Occipital lobe (tissue), 2 donors: ENCODE results near the gene MAD1L1. TPM values are rescaled to one million over a fixed set of nuclear protein-coding genes. Genes with fewer than 3 reads are reported as not detected.

Source experiments
- DNase-seq: peaks from one replicate; lab custom pipeline; 2025; lab: John Stamatoyannopoulos, UW
- total RNA-seq: library from RNA; depleted of rRNA; stranded (reverse); fragments of >200 nt; gene quantifications from one replicate; pipeline ENCODE4 v1.2.3, GENCODE V29; 2014

MAD1L1 gene
- total RNA-seq, 1 donor from 2014 or later = 24.2 TPM

- DNase-seq = no peak
These were observed 275.1 kb downstream of the MAD1L1 start for GRCh38 chr7:1957471-1958225.

- no peak for DNase-seq
These were observed 275.9 kb downstream of the MAD1L1 start for GRCh38 chr7:1956611-1957470.

- no peak for DNase-seq
These were observed 276.6 kb downstream of the MAD1L1 start for GRCh38 chr7:1956141-1956540.

- no peak for DNase-seq
These were observed 278.3 kb downstream of the MAD1L1 start for GRCh38 chr7:1954366-1955004.

GRCh38 chr7:1953199-1954190, 279.2 kb downstream of the MAD1L1 start:
- no peak for DNase-seq

- no peak for DNase-seq
These were observed 280.0 kb downstream of the MAD1L1 start for GRCh38 chr7:1952781-1953180.

GRCh38 chr7:1952169-1952760, 280.5 kb downstream of the MAD1L1 start:
- DNase-seq = no peak

GRCh38 chr7:1951600-1951999, 281.1 kb downstream of the MAD1L1 start:
- no peak for DNase-seq

- no peak for DNase-seq
These were observed 281.6 kb downstream of the MAD1L1 start for GRCh38 chr7:1951159-1951536.

- no peak for DNase-seq
These were observed 282.1 kb downstream of the MAD1L1 start for GRCh38 chr7:1950452-1951158.

- DNase-seq = no peak
These were observed 282.7 kb downstream of the MAD1L1 start for GRCh38 chr7:1950066-1950451.

GRCh38 chr7:1949681-1950055, 283.1 kb downstream of the MAD1L1 start:
- no peak for DNase-seq

- no peak for DNase-seq
These were observed 283.7 kb downstream of the MAD1L1 start for GRCh38 chr7:1948887-1949680.

GRCh38 chr7:1948301-1948796, 284.4 kb downstream of the MAD1L1 start:
- no peak for DNase-seq

- DNase-seq = no peak
These were observed 285.0 kb downstream of the MAD1L1 start for GRCh38 chr7:1947586-1948217.

GRCh38 chr7:1946773-1947450, 285.8 kb downstream of the MAD1L1 start:
- no peak for DNase-seq

GRCh38 chr7:1946025-1946772, 286.5 kb downstream of the MAD1L1 start:
- DNase-seq = no peak
